HepG2 (cell line): Measurements from ENCODE around the gene MGMT. TPM values are rescaled to one million over a fixed set of nuclear protein-coding genes. Genes with fewer than 3 reads are reported as not detected.

Source experiments
- ATAC-seq: fragments of 200-7000 bp; cut with Tn5 transposase; 3 replicates; pipeline ENCODE4 v1.9.1; 2020; ENCODE audit warnings: mild to moderate bottlenecking, moderate library complexity
- BruUV-seq: library from RNA; stranded (reverse); fragments of 400-500 nt; replicated peaks from 2 replicates; lab custom pipeline; 2021; lab: Mats Ljungman, UMichigan
- CTCF ChIA-PET: fragments of 300-600 bp; formaldehyde crosslinking; extraction: SDS; loops from one replicate; lab custom pipeline; 2021; ENCODE audit warnings: low total read pairs, inconsistent platforms, low intra/inter-chr PET ratio; lab: Yijun Ruan, JAX
- POLR2A ChIA-PET: fragments of 350-600 bp; sonication (Branson Sonifier 250); formaldehyde crosslinking; loops from one replicate; lab custom pipeline; 2020; ENCODE audit warnings: antibody characterized with exemption, inconsistent platforms; lab: Yijun Ruan, JAX
- DNase-seq: peaks from one replicate; pipeline ENCODE4 v3.0.0-alpha.2; 2015; ENCODE audit warnings: low spot score
- FAIRE-seq: peaks from 3 replicates; lab custom pipeline; 2011; peaks lifted over from hg19 to GRCh38; lab: Jason Lieb, UNC
- H2AFZ ChIP-seq: one replicate; pipeline ENCODE4 v1.6.1; 2011; ENCODE audit warnings: low read length, inconsistent platforms
- H3K27ac ChIP-seq: fragments of 300-600 bp; 3 replicates; pipeline ENCODE4 v1.8.0; 2011; ENCODE audit warnings: mixed run types, mild to moderate bottlenecking, mixed read lengths, low read length, inconsistent platforms; ENCODE audit not compliant: insufficient read depth; ENCODE audit errors: extremely low read length
- H3K27me3 ChIP-seq, 2 experiments: fragments of 200-600 bp in 1 of 2; 2 replicates in 1 of 2; 3 replicates in 1 of 2; pipeline versions ENCODE4 v1.6.0 to v1.8.0; 2011; ENCODE audit warnings: low read length in 2 of 2, mild to moderate bottlenecking in 2 of 2, moderate library complexity in 2 of 2, inconsistent platforms in 1 of 2; ENCODE audit not compliant: insufficient read depth in 2 of 2, control insufficient read depth in 1 of 2
- H3K36me3 ChIP-seq, 2 experiments: fragments of 200-600 bp in 1 of 2; replicated peaks in 1 of 2; 2 replicates in 1 of 2; 3 replicates in 1 of 2; pipeline versions ENCODE4 v1.5.1 to v1.8.0; 2011; ENCODE audit warnings: low read length in 2 of 2, inconsistent platforms in 1 of 2; ENCODE audit not compliant: insufficient read depth in 2 of 2, control insufficient read depth in 1 of 2
- H3K4me1 ChIP-seq: 2 replicates; pipeline ENCODE4 v1.5.1; 2012; ENCODE audit warnings: low read length, inconsistent platforms; ENCODE audit not compliant: insufficient read depth
- H3K4me2 ChIP-seq: 2 replicates; pipeline ENCODE4 v1.6.0; 2011; ENCODE audit warnings: low read depth, low read length, inconsistent platforms
- H3K4me3 ChIP-seq, 3 experiments: fragments of 200-600 bp in 1 of 3; sonication (generic), shearing (Covaris generic) in 1 of 3; replicated peaks in 1 of 3; 2 replicates each; pipeline ENCODE4 v1.5.1; 2011 to 2016; ENCODE audit warnings: low read length in 3 of 3, inconsistent platforms in 2 of 3, low read depth in 2 of 3, mild to moderate bottlenecking in 2 of 3, control low read depth in 1 of 3, mixed read lengths in 1 of 3; ENCODE audit not compliant: insufficient read depth in 1 of 3
- H3K79me2 ChIP-seq: one replicate; pipeline ENCODE4 v1.6.1; 2011; ENCODE audit warnings: low read length, inconsistent platforms; ENCODE audit not compliant: insufficient read depth
- H3K9ac ChIP-seq: 2 replicates; pipeline ENCODE4 v1.6.0; 2011; ENCODE audit warnings: mild to moderate bottlenecking, low read depth, low read length, inconsistent platforms; ENCODE audit not compliant: insufficient read depth
- H3K9me3 ChIP-seq: 2 replicates; pipeline ENCODE4 v1.5.1; 2012; ENCODE audit warnings: mild to moderate bottlenecking, low read length
- H4K20me1 ChIP-seq: 2 replicates; pipeline ENCODE4 v1.6.0; 2011; ENCODE audit warnings: inconsistent platforms, mild to moderate bottlenecking, low read length, moderate library complexity; ENCODE audit not compliant: insufficient read depth
- CEBPG ChIP-seq: IDR thresholded peaks from 2 replicates; pipeline ENCODE4 v1.6.1; 2016
- E2F1 ChIP-seq: sonication (generic); formaldehyde crosslinking; IDR thresholded peaks from 2 replicates; pipeline ENCODE4 v1.5.0; 2020; ENCODE audit warnings: missing genetic modification reagents
- NR2F2 ChIP-seq: IDR thresholded peaks from 2 replicates; pipeline ENCODE4 v1.6.1; 2012; ENCODE audit warnings: low read depth, inconsistent platforms, borderline replicate concordance
- ZFP62 ChIP-seq: sonication (generic); formaldehyde crosslinking; IDR thresholded peaks from 2 replicates; pipeline ENCODE4 v1.4.0; 2020; ENCODE audit warnings: missing genetic modification reagents
- ZNF326 ChIP-seq: sonication (generic); formaldehyde crosslinking; IDR thresholded peaks from 2 replicates; pipeline ENCODE4 v1.4.0; 2020; ENCODE audit warnings: missing genetic modification reagents, borderline replicate concordance
- ZNF430 ChIP-seq: sonication (generic); formaldehyde crosslinking; IDR thresholded peaks from 2 replicates; pipeline ENCODE4 v1.9.0; 2021; ENCODE audit warnings: mild to moderate bottlenecking, missing genetic modification reagents
- ZNF629 ChIP-seq: sonication (generic); formaldehyde crosslinking; conservative IDR thresholded peaks from 2 replicates; pipeline ENCODE4 v1.5.0; 2020; ENCODE audit warnings: missing genetic modification reagents
- ZNF780A ChIP-seq: sonication (generic); formaldehyde crosslinking; IDR thresholded peaks from 2 replicates; pipeline ENCODE4 v1.8.0; 2022; ENCODE audit warnings: mild to moderate bottlenecking, missing genetic modification reagents, moderate library complexity
- ZSCAN25 ChIP-seq: sonication (generic); formaldehyde crosslinking; IDR thresholded peaks from 2 replicates; pipeline ENCODE4 v1.8.0; 2022; ENCODE audit warnings: mild to moderate bottlenecking, missing genetic modification reagents
- WGBS: methylation state at CpG from one replicate; pipeline ENCODE4 v1.1.6; 2017; ENCODE audit warnings: low lambda C conversion rate; 5-methylcytosine and 5-hydroxymethylcytosine counted together
- in situ Hi-C: cut with HindIII; loops from 2 replicates; pipeline ENCODE4 v1.10.0; 2017; ENCODE audit warnings: low pct_unique_long_range_greater_than_20kb; ENCODE audit not compliant: extremely low pct_ligation_motif_present
- intact Hi-C: fragments of 100-400 bp; cut with micrococcal nuclease; formaldehyde crosslinking; loops from one replicate; pipeline ENCODE4 v1.10.0; 2022; ENCODE audit not compliant: unreplicated experiment
- polyA plus RNA-seq, 8 experiments: library from polyadenylated mRNA; depleted of rRNA in 3 of 8; stranded (reverse) in 7 of 8; unstranded in 1 of 8; fragments of >200 nt; fragmentation: Illumina TruSeq in 4 of 8; extraction: Trizol in 4 of 8; gene quantifications; 2 replicates each; pipeline versions ENCODE4 v1.2.1 to v1.2.3, GENCODE V29; 2011 to 2016; ENCODE audit warnings: low read depth in 4 of 8, missing spikeins in 1 of 8, mixed read lengths in 1 of 8; ENCODE audit not compliant: insufficient read depth in 1 of 8
- total RNA-seq, 5 experiments: library from RNA; depleted of rRNA; stranded (reverse); fragments of >200 nt; fragmentation: Illumina TruSeq; extraction: Trizol; gene quantifications; 2 replicates each; pipeline ENCODE4 v1.2.3, GENCODE V29; 2016; ENCODE audit warnings: low read depth in 1 of 5

The MGMT gene
- total and polyA plus RNA-seq, 2 of the 13 experiments (the other 11 are each of a cell fraction or from before 2014, with no cell fraction given), result 12.0 to 19.5 TPM

- Histone ChIP-seq H3K79me2 (no peaks in the 10 kb centered on the region), H3K27me3 (no peaks in the 10 kb centered on the region), H3K4me2 (no peak overlapping the region), H4K20me1 (no peaks in the 10 kb centered on the region), H3K4me1 (peaks cover 9% of the 10 kb centered on the region; the same call in 1 of the 2 replicates), H2AFZ (no peak overlapping the region), H3K27ac (no peak overlapping the region), H3K9me3 (peaks cover 4% of the 10 kb centered on the region; the same call in 1 of the 2 replicates), H3K4me3 (no peak overlapping the region), H3K9ac (no peak overlapping the region), H3K36me3 (no peaks in the 10 kb centered on the region)
- FAIRE-seq (no peak), DNase-seq (no peak), ATAC-seq (no peak)
- TF ChIP-seq ZNF430 (CRISPR knock-in tag) (no peak), ZSCAN25 (CRISPR knock-in tag) (no peak), ZNF780A (CRISPR knock-in tag) (no peak), E2F1 (CRISPR knock-in tag) (no peak), CEBPG (CRISPR knock-in tag) (no peak), ZFP62 (CRISPR knock-in tag) (no peak), NR2F2 (no peak), ZNF629 (no peak), ZNF326 (no peak)
- in situ Hi-C loops, result no loop called here
- intact Hi-C loops, result no loop called here
- WGBS, result 65% methylated on average over 11 of the region's 25 CpGs
- BruUV-seq, result no TSS peak
- POLR2A ChIA-PET, result no interaction called here
- CTCF ChIA-PET, result no interaction called here
These were observed 251.7 kb downstream of the MGMT start for GRCh38 chr10:129718548-129719414.
